Heart right ventricle (tissue), 16 donors: ENCODE data around the gene SNX8. TPM values are rescaled to one million over a fixed set of nuclear protein-coding genes. Genes with fewer than 3 reads are reported as not detected.

Experiments
- ATAC-seq, 8 donors: fragments of 200-7000 bp; cut with Tn5 transposase; one replicate each; pipeline ENCODE4 v1.9.1; 2020; ENCODE audit warnings: mild to moderate bottlenecking in 8 of 8, moderate library complexity in 8 of 8, moderate number of reproducible peaks in 1 of 8
- DNase-seq, 2 donors: peaks; one replicate each; pipeline ENCODE4 v3.0.0-alpha.2; 2020
- H3K27ac ChIP-seq, 10 donors: fragments of 200-600 bp; sonication (generic) in 2 of 10; one replicate each; pipeline versions ENCODE4 v1.5.0 to v1.8.0; 2020 to 2022; ENCODE audit warnings: mild to moderate bottlenecking in 3 of 10
- H3K27me3 ChIP-seq, 7 donors: fragments of 200-600 bp; one replicate each; pipeline ENCODE4 v1.8.0; 2021 to 2022; ENCODE audit warnings: mild to moderate bottlenecking in 2 of 7
- H3K36me3 ChIP-seq, 9 donors: fragments of 200-600 bp; sonication (generic) in 1 of 9; one replicate each; pipeline versions ENCODE4 v1.5.0 to v1.8.0; 2020 to 2022; ENCODE audit warnings: mild to moderate bottlenecking in 2 of 9
- H3K4me1 ChIP-seq, 9 donors: fragments of 200-600 bp; sonication (generic) in 1 of 9; one replicate each; pipeline versions ENCODE4 v1.5.0 to v1.8.0; 2020 to 2022; ENCODE audit warnings: mild to moderate bottlenecking in 4 of 9
- H3K4me3 ChIP-seq, 10 donors: fragments of 200-600 bp; sonication (generic) in 2 of 10; one replicate each; pipeline versions ENCODE4 v1.5.0 to v1.8.0; 2020 to 2022; ENCODE audit warnings: mild to moderate bottlenecking in 7 of 10, moderate library complexity in 2 of 10
- H3K9me3 ChIP-seq, 11 donors: fragments of 200-600 bp in 10 of 11; sonication (generic) in 2 of 11; one replicate each; pipeline versions ENCODE4 v1.5.0 to v1.8.0; 2013 to 2022; ENCODE audit warnings: mild to moderate bottlenecking in 2 of 11, control low read depth in 1 of 11, moderate library complexity in 1 of 11
- CTCF ChIP-seq, 9 donors: fragments of 200-600 bp; sonication (generic) in 2 of 9; IDR thresholded peaks; one replicate each; pipeline versions ENCODE4 v1.5.0 to v1.8.0; 2021 to 2022; ENCODE audit warnings: antibody characterized with exemption in 9 of 9, mild to moderate bottlenecking in 5 of 9, moderate library complexity in 1 of 9
- WGBS, 2 donors: extraction: QIAGEN DNeasy Blood & Tissue Kit; methylation state at CpG; one replicate each; pipeline ENCODE4 v1.1.7; 2013; ENCODE audit warnings: inconsistent platforms in 1 of 2; 5-methylcytosine and 5-hydroxymethylcytosine counted together
- intact Hi-C, 10 donors: fragments of 100-400 bp; cut with DNase I; formaldehyde crosslinking; loops; one replicate each; pipeline versions ENCODE4 v1.11.1 to v1.14.2; 2022
- polyA plus RNA-seq, 2 donors: library from polyadenylated mRNA; stranded (reverse); fragments of 200-250 nt; gene quantifications; one replicate each; pipeline ENCODE4 v1.2.3, GENCODE V29; 2013
- total RNA-seq, 10 donors: library from RNA; stranded (reverse); fragmentation: NEBNext Ultra II Directional in 3 of 10; extraction: Animal tissue kit (Norgen Biotek cat#: 25700) in 3 of 10; gene quantifications; one replicate each; pipeline versions ENCODE4 v1.2.1 to v1.2.4, GENCODE V29; 2021 to 2023
- donor health status: Arrhythmogenic right ventricular cardiomyopathy.
- donor health status: ischemic (EF 13 %, LVEDD 7.1; RV severe dilation, severe dysfunction).
- donor health status: healthy with polysubstance abuse.
- donor health status: DM: no; HTN: yes; CAD: no.
- donor health status: DM: no; HTN: no; CAD: no.
- donor health status: ischemic (EF 25% LVEDD 6.9; RV normal size, moderate dysfunction).
- donor health status: ischemic (EF 25% LVEDD 5.7; RV mildly dilated, moderate dysfunction).
- donor health status: healthy.
- donor health status: DM: yes; HTN: yes; CAD: no.
- donor health status: Ischemic cardiomyopathy.
- donor health status: ischemic (EF 35%, LVEDD 5.7; RV mildly dilated, moderate dysfunction).
- donor health status: nonischemic (EF 11% LVEDD 7.7; RV severe dilation, severe dysfunction).
- donor health status: DM: yes; HTN: yes; CAD: no.
- donor health status: PGD.
- donor health status: ischemic (EF 29% LVEDD 5.4; RV normal size, mild dysfunction).
- donor health status: nonischemic (EF 23%, LVEDD 6.1; RV moderate dilation, normal function).

SNX8 gene
- total and polyA plus RNA-seq, 12 donors, result 14.7 to 31.8 (median 20.4) TPM

GRCh38 chr7:2254429-2255144, 59.7 kb downstream of the SNX8 start:
- TF ChIP-seq CTCF (IDR thresholded peaks at IDR 0.05), result no peak
- WGBS, 2 donors, result 93 to 94% methylated on average over 31 of the region's 31 CpGs
- Histone ChIP-seq H3K9me3 (no peaks in the 10 kb centered on the region), H3K27me3 (no peaks in the 10 kb centered on the region), H3K36me3 (peaks cover 0 to 55% (median 0%) of the 10 kb centered on the region in 9 donors), H3K4me3 (no peak overlapping the region), H3K27ac (no peak overlapping the region), H3K4me1 (peaks cover 0 to 4% (median 0%) of the 10 kb centered on the region in 9 donors)
- no peak for DNase-seq
- ATAC-seq, result no peak
- intact Hi-C loops, result loop anchor here in 3 of 10 donors (5.0 to 10.0 kb wide), 2 partner anchors 90 to 93 kb away; no protein-coding TSS in a partner anchor

- WGBS, 2 donors, result 93 to 96% methylated on average over 32 of the region's 32 CpGs
- no peak for ATAC-seq
Observed at GRCh38 chr7:2253525-2254244, 60.6 kb downstream of the SNX8 start.

GRCh38 chr7:2253021-2253420, 61.2 kb downstream of the SNX8 start:
- 95% methylated on average over 9 of the region's 9 CpGs for WGBS, 2 donors
- Histone ChIP-seq H3K4me1 (peaks cover 0 to 18% (median 10%) of the 10 kb centered on the region in 9 donors), H3K27ac (no peak overlapping the region), H3K4me3 (no peak overlapping the region), H3K36me3 (peaks cover 0 to 48% (median 0%) of the 10 kb centered on the region in 9 donors), H3K27me3 (no peaks in the 10 kb centered on the region), H3K9me3 (no peaks in the 10 kb centered on the region)
- intact Hi-C loops, result loop anchor here in 3 of 10 donors (5.0 to 10.0 kb wide), 2 partner anchors 92 to 94 kb away; no protein-coding TSS in a partner anchor
- no peak for TF ChIP-seq CTCF (IDR thresholded peaks at IDR 0.05)
- DNase-seq (no peak), ATAC-seq (no peak)

More at GRCh38 chr7:2253525-2254244, 60.6 kb downstream of the SNX8 start:
- no peak overlapping the region for H3K27ac ChIP-seq
- no peak for TF ChIP-seq CTCF (IDR thresholded peaks at IDR 0.05)
- no peak overlapping the region for H3K4me3 ChIP-seq
- peaks cover 0 to 51% (median 0%) of the 10 kb centered on the region in 9 donors for H3K36me3 ChIP-seq
- peaks cover 0 to 13% (median 9%) of the 10 kb centered on the region in 9 donors for H3K4me1 ChIP-seq
- no peaks in the 10 kb centered on the region for H3K9me3 ChIP-seq
- DNase-seq, result no peak
- H3K27me3 ChIP-seq, result no peaks in the 10 kb centered on the region
- intact Hi-C loops, result loop anchor here in 3 of 10 donors (5.0 to 10.0 kb wide), 2 partner anchors 91 to 94 kb away; no protein-coding TSS in a partner anchor
